Muscle of leg (tissue), 11 donors: ENCODE results near the gene ELMO1. TPM values are rescaled to one million over a fixed set of nuclear protein-coding genes. Genes with fewer than 3 reads are reported as not detected.

ENCODE experiments used
- DNase-seq: peaks from one replicate; pipeline ENCODE4 v3.0.0; 2013
- H3K27ac ChIP-seq: one replicate; pipeline ENCODE4 v1.5.1; 2013; ENCODE audit warnings: mild to moderate bottlenecking, low read length, control low read depth
- H3K27me3 ChIP-seq: one replicate; pipeline ENCODE4 v1.6.1; 2013; ENCODE audit warnings: low read length; ENCODE audit not compliant: control insufficient read depth, insufficient read depth
- H3K36me3 ChIP-seq: one replicate; pipeline ENCODE4 v1.6.1; 2013; ENCODE audit warnings: low read length; ENCODE audit not compliant: control insufficient read depth, insufficient read depth
- H3K4me1 ChIP-seq: one replicate; pipeline ENCODE4 v1.6.1; 2013; ENCODE audit warnings: low read length; ENCODE audit not compliant: control insufficient read depth, insufficient read depth
- H3K4me3 ChIP-seq: one replicate; pipeline ENCODE4 v1.5.1; 2013; ENCODE audit warnings: low read length, control low read depth
- H3K9me3 ChIP-seq: replicated peaks from 2 replicates; pipeline ENCODE4 v1.6.1; 2013; ENCODE audit warnings: low read depth, low read length; ENCODE audit not compliant: control insufficient read depth
- WGBS: methylation state at CpG from one replicate; pipeline ENCODE4 v1.1.5; 2013; ENCODE audit warnings: missing lambda C conversion rate; ENCODE audit not compliant: insufficient coverage; 5-methylcytosine and 5-hydroxymethylcytosine counted together
- polyA plus RNA-seq, 8 donors: library from polyadenylated mRNA; unstranded; fragments of 120-200 nt; gene quantifications; one replicate each; pipeline versions ENCODE4 v1.2.1 to v1.2.3, GENCODE V29; 2013; ENCODE audit warnings: inconsistent platforms in 1 of 8, low replicate concordance in 1 of 8; ENCODE audit not compliant: insufficient read length in 8 of 8, insufficient read depth in 1 of 8
- total RNA-seq: library from RNA; stranded (reverse); fragments of 120-200 nt; gene quantifications from one replicate; pipeline ENCODE4 v1.2.4, GENCODE V29; 2013

ELMO1 gene
- total and polyA plus RNA-seq, 9 donors, result 20.3 to 40.7 (median 25.0) TPM

DNA sequence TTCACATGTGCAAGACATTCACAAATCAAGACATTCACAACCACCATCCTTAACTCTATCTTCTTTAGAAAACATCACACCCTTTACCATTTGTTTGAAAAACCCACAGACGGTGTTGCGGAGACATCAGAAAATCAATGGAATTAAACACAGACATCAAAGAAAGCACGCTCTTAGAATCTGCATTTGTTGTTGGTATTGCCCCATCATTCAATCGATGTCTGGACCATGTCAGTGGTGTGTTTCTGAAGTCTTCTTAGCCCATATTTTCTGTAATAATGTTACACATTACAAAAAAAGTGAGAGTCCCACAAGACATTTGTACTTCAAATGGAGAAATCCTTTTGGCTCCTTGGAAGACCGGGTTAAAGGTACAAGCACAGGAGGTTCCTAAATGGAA lies 550.5 kb downstream of the ELMO1 start:
- H3K9me3 ChIP-seq, result no peaks in the 10 kb centered on the region

DNA sequence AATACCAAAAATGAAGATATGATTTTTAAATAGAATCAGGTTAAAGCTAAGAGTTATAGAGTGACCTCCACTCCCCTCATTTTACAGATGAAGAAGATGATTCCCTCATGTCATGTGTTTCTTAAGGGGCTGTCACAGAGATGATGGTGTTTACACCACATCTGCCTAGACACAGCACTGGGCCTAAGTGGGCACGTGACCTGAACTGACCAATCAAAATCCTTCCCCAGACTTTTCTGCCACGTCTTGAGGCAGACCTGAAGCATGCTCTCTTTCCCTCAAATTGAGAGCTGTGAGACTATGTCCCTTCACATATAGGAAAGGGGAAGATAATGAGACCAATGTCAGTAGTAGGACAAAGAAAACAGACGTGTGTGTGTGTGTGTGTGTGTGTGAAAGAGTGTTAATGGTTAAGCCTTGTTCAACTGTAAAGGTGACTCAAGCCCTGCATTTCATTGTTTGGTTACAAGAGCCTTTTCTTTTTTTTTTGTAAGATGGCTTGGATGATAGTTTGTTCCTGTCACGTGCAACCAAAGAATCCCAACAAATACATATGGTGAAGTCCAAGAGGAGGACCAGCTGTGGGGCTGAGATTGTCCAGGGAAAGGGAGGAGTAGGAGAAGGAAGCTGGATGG lies 551.6 kb downstream of the ELMO1 start:
- Histone ChIP-seq H3K27me3 (no peaks in the 10 kb centered on the region), H3K36me3 (peaks cover 5% of the 10 kb centered on the region), H3K27ac (no peak overlapping the region), H3K4me3 (no peak overlapping the region), H3K9me3 (no peaks in the 10 kb centered on the region), H3K4me1 (no peaks in the 10 kb centered on the region)
- DNase-seq, result peak; percentile 46
- WGBS, result 100% methylated on average over 1 of the region's 4 CpGs

More for the DNA sequence above, 550.5 kb downstream of the ELMO1 start:
- H3K27ac ChIP-seq, result no peak overlapping the region
- H3K4me3 ChIP-seq, result no peak overlapping the region
- WGBS, result 80% methylated on average over 1 of the region's 5 CpGs
- H3K4me1 ChIP-seq, result no peaks in the 10 kb centered on the region
- DNase-seq, result no peak
- no peaks in the 10 kb centered on the region for H3K27me3 ChIP-seq
- H3K36me3 ChIP-seq, result peaks cover 2% of the 10 kb centered on the region

DNA sequence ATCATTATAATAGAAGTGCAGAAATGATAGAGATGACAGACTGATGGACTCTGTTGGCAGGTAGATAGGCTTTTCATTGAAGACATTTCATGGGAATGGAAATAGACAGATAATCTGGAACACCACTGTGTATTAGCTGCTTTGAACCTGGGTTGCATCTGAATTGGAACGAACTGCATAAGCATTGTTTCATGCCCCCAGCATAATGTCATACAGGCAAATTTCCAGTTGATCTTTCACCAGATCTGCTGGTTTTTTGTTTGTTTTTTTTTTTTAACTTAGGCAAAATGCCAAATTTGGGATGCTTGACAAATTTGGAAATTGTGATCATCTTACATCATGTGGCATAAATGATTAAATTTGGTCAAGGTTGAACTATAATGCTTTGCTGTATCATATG lies 552.2 kb downstream of the ELMO1 start:
- DNase-seq, result no peak
- Histone ChIP-seq H3K27ac (no peak overlapping the region), H3K27me3 (no peaks in the 10 kb centered on the region), H3K4me1 (no peaks in the 10 kb centered on the region), H3K9me3 (no peaks in the 10 kb centered on the region), H3K36me3 (peaks cover 5% of the 10 kb centered on the region), H3K4me3 (no peak overlapping the region)
- WGBS, result 80% methylated on average over 1 of the region's 1 CpG

DNA sequence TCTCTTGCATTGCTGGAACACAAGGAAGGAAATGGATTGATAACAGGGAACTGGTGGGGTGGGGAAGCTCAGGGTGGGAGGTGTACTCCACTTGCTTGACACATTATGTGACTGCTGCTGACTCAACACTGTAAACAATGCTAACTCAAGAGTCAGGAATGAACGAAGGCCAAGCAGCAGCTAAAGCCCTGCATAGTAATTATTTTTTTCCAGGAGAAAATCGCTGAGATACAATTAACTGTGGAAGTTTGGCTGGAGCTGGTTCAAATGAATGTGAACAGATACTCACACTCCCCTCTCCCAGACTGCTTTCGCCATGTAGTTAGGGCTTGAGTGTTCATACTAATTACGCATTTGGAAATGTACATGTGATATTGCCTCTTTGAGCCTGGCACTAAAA lies 553.5 kb downstream of the ELMO1 start:
- WGBS, result no CpG with 5 or more reads among the region's 4 CpGs
- no peaks in the 10 kb centered on the region for H3K27me3 ChIP-seq
- H3K9me3 ChIP-seq, result no peaks in the 10 kb centered on the region
- peaks cover 5% of the 10 kb centered on the region for H3K36me3 ChIP-seq
- no peak overlapping the region for H3K4me3 ChIP-seq
- DNase-seq, result no peak
- no peaks in the 10 kb centered on the region for H3K4me1 ChIP-seq
- H3K27ac ChIP-seq, result no peak overlapping the region

DNA sequence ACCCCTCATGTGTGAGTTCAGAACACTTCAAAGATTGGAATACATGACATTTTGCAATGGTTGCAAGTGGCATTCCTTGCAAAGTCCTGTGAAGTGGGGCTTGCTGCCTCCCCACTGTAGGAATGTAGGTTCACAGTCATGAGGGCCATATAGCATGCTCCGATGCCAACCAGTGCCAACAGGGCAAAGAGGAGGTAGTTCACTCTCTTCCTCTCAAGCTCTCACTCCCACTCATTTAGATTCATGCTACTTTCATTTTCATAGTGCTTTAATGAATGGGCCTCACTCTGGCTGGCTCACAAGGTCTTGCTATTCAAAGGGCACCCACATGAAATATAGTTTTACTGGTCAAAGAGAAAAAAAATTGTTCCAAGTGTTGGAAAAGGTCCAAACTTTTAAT lies 554.5 kb downstream of the ELMO1 start:
- 100% methylated on average over 1 of the region's 1 CpG for WGBS
- no peak overlapping the region for H3K4me3 ChIP-seq
- H3K36me3 ChIP-seq, result peaks cover 5% of the 10 kb centered on the region
- no peak for DNase-seq
- H3K27ac ChIP-seq, result no peak overlapping the region
- H3K4me1 ChIP-seq, result no peaks in the 10 kb centered on the region
- no peaks in the 10 kb centered on the region for H3K27me3 ChIP-seq
- H3K9me3 ChIP-seq, result no peaks in the 10 kb centered on the region

DNA sequence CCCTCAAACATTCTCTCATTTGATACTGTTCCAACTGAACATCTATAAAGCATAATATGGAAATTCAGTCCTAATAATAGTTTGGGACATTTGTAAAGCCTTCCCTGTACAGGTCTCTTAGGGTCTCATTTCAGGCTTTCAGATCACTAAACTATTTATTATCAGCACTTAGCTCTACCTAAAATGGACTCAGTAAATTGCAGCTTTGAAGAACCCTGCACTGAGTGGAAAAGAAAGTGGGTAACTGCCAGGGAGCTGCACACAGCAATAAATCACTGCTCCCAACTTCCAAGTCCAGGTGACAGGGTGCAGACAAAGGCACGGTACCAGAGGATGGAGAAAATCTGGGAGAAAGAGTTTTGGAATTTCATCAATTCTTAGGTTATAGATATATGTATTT lies 559.5 kb downstream of the ELMO1 start:
- no peaks in the 10 kb centered on the region for H3K9me3 ChIP-seq

DNA sequence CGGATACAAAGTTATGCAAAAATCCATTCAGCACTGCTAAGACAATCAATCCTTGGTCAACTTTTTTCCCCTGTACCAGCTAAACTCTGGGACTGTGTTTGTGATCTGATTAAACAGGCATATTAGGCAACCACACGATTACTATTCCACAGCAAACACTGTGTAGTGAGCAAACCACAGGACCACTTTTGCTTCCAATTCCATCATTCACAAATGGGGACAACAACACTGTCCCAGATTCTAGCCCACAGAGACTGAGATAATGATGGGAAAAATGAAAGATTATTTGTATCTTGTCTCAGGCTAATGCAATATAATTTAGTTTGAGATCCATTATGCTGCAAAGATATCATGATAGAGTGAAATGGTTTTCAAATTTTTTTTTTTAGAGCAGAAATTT lies 560.7 kb downstream of the ELMO1 start:
- no peaks in the 10 kb centered on the region for H3K4me1 ChIP-seq
- no peak overlapping the region for H3K4me3 ChIP-seq
- no peaks in the 10 kb centered on the region for H3K27me3 ChIP-seq
- H3K36me3 ChIP-seq, result peaks cover 12% of the 10 kb centered on the region
- DNase-seq, result no peak
- no CpG with 5 or more reads among the region's 2 CpGs for WGBS
- no peak overlapping the region for H3K27ac ChIP-seq
- H3K9me3 ChIP-seq, result no peaks in the 10 kb centered on the region

More for the DNA sequence above, 559.5 kb downstream of the ELMO1 start:
- DNase-seq, result no peak
- H3K27ac ChIP-seq, result no peak overlapping the region
- no peaks in the 10 kb centered on the region for H3K27me3 ChIP-seq
- peaks cover 8% of the 10 kb centered on the region for H3K36me3 ChIP-seq
- no peak overlapping the region for H3K4me3 ChIP-seq
- no peaks in the 10 kb centered on the region for H3K4me1 ChIP-seq
- WGBS, result no CpG with 5 or more reads among the region's 1 CpG

DNA sequence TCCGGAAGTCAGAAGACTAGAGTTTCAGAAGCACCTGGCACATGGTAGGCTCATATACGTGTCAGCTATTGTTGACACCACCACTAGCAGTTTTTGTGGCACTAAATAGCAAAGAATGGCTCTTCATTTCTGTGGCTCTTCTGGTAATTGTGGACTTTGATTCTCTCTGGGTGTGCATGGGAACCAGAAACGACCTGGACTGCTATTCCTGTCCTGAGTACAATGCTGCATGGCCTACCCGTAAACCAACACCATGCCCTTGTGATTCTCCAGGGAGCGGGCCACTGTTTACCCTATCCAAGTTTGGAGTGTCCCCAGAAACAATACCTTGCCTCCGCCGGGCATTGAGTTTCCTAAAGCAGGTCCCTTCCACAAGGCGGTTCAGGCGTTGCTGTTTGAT lies 561.4 kb downstream of the ELMO1 start:
- WGBS, result 83% methylated on average over 5 of the region's 9 CpGs
- no peaks in the 10 kb centered on the region for H3K9me3 ChIP-seq
- no peak overlapping the region for H3K27ac ChIP-seq
- H3K36me3 ChIP-seq, result peaks cover 10% of the 10 kb centered on the region
- no peaks in the 10 kb centered on the region for H3K27me3 ChIP-seq
- H3K4me3 ChIP-seq, result no peak overlapping the region
- no peaks in the 10 kb centered on the region for H3K4me1 ChIP-seq
- no peak for DNase-seq

DNA sequence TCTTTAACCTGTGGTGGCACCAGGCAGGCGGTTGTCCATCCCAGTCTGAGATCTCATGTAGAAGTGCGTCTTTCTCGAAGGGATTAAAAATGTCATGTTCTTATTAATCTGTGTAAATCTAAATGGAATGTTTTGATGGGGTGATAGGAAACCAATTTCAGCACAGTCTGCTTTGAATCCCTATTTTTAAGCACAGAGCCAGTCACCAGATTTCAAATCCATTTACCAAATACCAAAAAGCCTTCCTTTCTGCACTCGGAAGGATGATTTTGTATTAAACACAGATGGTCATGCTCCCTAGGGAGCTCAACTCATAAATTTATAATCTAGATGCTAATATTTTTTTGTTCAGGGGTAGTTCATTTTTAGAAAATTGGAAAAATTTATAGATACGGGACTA lies 563.8 kb downstream of the ELMO1 start:
- Histone ChIP-seq H3K4me1 (no peaks in the 10 kb centered on the region), H3K27ac (no peak overlapping the region), H3K4me3 (no peak overlapping the region), H3K36me3 (peaks cover 10% of the 10 kb centered on the region), H3K9me3 (no peaks in the 10 kb centered on the region), H3K27me3 (no peaks in the 10 kb centered on the region)
- peak; percentile 40 for DNase-seq
- WGBS, result 73% methylated on average over 3 of the region's 5 CpGs

DNA sequence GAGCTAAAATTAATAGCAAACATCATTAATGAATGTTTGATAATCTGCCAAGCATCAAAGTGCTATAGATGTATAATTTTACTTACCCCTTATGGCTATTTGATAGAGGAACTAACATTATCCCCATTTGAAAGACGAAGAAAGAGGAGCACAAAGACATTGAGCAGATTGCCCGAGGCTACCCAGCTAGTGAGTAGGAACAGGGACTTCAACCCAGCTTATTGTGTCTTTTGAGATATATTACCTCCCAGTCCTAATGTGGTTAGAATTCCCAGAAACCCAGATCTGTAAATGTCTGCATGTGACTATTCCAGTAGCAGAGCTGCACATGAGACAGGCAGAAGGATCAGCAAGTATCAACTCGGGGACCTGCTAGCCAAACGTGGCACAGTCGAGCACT lies 564.3 kb downstream of the ELMO1 start:
- no peaks in the 10 kb centered on the region for H3K4me1 ChIP-seq
- WGBS, result 79% methylated on average over 2 of the region's 5 CpGs

More for the DNA sequence above, 564.3 kb downstream of the ELMO1 start:
- H3K4me3 ChIP-seq, result no peak overlapping the region
- peaks cover 10% of the 10 kb centered on the region for H3K36me3 ChIP-seq
- no peaks in the 10 kb centered on the region for H3K27me3 ChIP-seq
- DNase-seq, result no peak
- H3K27ac ChIP-seq, result no peak overlapping the region
- no peaks in the 10 kb centered on the region for H3K9me3 ChIP-seq
